Fibroblast of skin of left quadriceps (primary cell): ENCODE measurements around the gene SLC44A4.
"Not testable (repeated sequence)": the region's sequence is repeated elsewhere in the genome, so short reads cannot be mapped to it uniquely, and the experiment has no call there.

Experiments used
- DNase-seq, 2 experiments: peaks; one replicate each; pipeline ENCODE4 v3.0.0-alpha.2; 2013; ENCODE audit warnings: low read depth in 2 of 2

SLC44A4 gene

DNA sequence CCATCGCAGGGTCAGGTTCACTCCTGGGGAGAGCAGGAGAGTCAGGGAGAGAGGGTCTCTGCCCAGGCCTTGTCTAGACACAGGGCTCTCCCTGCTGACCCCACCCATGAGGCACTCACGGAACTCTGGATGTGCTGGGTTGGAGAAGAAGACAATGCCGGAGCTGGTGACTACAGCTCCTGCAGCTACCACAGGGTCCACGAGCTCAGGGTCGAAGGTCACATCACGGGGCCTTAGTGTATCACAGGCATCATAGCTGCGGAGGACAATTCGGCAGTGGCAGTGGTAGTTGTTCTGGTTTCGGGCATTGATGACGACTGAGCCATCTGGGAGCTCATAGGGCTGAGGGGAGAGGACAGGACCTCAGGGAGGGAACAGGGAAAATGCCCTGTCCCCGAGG lies 18.9 kb downstream of the SLC44A4 start:
- no peak for DNase-seq

DNA sequence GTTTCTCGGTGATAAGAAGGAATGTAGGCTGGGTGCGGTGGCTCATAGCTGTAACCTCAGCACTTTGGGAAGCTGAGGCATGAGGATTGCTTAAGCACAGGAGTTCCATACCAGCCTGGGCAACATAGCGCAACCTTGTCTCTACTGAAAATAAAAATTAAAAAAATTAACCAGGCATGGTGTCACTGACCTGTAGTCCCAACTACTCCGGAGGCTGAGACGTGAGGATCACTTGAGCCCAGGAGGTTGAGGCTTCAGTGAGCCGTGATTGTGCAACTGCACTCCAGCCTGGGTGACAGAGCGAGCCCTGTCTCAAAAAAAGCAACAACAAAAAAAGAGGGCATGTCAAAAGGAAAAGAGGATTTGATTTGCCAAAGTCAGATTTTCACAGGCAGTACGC lies 20.1 kb downstream of the SLC44A4 start:
- no peak for DNase-seq

DNA sequence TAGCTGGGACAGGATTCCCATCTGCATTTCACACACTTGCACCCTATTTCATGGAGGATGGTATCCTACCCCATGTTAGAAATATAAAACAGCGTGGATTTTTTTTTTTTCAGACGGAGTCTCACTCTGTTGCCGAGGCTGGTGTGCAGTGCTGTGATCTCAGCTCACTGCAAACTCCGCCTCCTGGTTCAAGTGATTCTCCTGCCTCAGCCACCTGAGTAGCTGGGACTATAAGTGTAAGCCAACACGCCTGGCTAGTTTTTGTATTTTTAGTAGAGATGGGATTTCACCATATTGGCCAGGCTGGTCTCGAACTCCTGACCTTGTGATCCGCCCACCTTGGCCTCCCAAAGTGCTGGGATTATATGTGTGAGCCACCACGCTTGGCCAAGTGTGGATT lies 21.0 kb downstream of the SLC44A4 start:
- DNase-seq: not testable (repeated sequence)

DNA sequence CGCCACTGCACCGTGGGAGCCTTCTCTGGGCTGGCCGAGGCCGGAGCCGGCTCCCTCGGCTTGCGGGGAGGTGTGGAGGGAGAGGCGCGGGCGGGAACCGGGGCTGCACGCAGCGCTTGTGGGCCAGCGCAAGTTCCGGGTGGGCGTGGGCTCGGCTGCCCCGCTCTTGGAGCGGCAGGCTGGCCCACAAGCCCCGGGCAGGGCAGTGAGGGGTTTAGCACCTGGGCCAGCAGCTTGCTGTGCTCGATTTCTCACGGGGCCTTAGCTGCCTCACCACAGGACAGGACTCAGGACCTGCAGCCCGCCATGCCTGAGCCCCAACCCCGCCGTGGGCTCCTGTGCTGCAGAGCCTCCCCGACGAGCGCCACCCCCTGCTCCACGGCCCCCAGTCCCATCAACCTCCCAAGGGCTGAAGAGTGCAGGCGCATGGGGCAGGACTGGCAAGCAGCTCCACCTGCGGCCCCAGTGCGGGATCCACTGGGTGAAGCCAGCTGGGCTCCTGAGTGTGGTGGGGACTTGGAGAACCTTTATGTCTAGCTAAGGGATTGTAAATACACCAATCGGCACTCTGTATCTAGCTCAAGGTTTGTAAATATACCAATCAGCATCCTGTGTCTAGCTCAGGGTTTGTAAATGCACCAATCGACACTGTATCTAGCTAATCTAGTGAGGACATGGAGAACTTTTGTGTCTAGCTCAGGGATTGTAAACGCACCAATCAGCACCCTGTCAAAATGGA lies 26.6 kb downstream of the SLC44A4 start:
- not testable (repeated sequence) for DNase-seq

DNA sequence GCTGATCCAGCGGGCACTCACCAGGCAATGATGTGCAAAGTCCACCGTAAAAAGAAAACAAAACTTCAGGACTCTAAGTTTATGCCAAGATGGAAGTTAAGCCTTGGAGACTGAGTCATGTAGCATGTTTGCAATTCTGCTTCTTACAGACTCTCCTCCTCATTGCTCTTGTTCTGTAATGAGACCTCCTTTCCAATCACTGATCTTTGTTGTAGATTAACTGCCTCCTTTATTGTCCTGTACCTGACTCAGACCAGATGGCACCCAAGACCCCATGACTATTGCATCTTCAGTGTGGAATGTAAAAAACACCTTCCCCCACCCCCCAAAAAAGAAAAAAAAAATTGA lies 27.3 kb downstream of the SLC44A4 start:
- no peak for DNase-seq

DNA sequence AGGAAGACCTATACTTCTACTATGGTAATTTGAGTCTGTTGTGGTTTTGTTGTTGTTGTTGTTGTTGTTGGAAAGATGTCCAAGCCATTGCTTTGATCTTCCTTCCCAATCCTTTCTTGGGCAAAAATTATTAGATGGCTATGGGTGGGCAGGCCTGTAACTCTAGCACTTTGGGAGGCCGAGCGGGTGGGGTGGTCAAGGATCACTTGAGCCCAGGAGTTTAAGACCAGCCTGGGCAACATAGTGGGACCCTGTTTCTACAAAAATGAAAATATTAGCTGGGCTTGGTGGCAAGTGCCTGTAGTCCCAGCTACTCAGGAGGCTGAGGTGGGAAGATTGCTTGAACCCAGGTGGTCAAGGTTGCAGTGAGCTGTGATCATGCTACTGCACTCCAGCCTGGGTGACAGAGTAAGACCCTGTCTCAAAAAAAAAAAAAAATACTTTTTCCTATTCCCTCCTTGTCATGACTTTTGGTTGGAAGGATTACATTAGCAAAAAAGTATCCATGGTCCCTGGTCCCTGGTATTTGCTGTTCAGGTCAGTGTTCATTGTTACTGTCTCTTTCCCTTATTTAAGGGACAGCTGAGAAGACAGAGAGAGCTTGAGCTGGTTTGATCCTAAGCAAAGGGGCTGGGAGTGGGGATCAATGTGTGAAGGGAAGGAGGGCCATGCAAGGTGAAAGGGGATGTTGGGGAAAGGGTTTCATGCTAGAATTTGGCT lies 27.9 kb downstream of the SLC44A4 start:
- DNase-seq: no peak

DNA sequence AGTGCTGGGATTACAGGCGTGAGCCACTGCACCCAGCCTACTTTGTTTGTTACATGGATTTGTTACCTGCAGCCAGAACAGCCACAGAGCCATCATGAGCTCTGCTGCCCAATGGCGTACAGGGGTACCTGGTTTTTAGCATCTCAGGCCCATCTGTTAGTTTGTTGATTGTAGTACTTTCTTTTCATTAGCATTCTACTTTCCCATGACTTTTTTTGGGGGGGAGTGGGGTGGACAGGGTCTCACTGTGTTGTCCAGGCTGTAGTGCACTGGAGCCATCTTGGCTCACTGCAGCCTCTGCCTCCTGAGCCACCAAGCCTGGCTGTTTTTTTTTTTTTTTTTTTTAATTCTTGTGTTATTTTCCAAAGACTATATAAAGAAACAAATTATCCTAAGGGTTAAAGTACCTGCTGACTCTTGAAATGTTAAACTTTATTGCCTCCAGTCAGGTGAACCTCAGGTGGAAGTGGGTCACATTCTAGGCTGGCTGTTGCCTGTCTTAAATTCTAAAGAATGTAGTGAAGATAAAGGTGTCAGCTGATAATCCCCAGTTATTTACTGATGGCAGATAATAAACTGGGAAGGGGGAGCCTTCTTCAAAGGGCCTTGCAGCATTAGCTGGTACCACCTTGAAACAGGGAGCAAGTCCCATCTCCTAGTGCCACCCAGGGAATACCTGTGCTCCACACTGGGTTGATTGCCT lies 31.4 kb downstream of the SLC44A4 start:
- no peak for DNase-seq

DNA sequence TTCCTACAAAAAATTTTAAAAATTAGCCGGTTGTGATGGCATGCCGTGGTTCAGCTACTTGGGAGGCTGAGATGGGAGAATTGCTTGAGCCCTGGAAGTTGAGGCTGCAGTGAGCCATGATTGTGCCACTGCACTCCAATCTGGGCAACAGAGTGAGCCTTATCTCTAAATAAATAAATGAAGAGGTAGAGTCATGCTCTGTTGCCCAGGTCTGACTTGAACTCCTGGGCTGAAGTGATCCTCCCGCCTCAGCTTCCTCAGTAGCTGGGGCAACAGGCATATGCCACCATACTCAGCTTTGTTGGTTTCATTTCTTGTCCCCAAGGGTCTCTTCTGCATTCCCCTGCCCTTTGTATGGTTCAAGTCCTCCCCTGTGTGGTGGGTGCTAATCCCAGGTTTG lies 34.3 kb downstream of the SLC44A4 start:
- no peak for DNase-seq

DNA sequence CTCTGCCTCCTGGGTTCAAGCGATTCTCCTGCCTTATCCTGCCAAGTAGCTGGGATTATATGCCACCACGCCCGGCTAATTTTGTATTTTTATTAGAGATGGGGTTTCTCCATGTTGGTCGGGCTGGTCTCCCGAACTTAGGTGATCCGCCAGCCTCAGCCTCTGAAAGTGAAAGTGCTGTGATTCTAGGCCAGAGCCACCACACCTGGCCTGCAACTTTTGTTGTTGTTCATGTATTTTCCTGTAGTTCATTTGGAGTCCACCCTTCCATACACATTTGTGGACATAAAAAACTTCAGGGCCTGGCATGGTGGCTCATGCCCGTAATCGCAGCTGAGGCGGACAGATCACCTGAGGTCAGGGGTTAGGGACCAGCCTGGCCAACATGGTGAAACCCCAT lies 36.7 kb downstream of the SLC44A4 start:
- DNase-seq: no peak

DNA sequence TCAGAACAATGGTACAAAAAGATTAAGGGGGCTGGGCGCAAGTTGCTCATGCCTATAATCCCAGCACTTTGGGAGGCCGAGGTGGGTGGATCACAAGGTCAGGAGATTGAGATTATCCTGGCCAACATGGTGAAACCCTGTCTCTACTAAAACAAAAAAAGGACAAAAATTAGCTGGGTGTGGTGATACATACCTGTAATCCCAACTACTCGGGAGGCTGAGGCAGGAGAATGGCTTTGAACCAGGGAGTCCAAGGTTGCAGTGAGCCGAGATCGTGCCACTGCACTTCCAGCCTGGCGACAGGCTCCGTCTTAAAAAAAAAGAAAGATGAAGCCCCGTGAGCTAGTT lies 39.0 kb downstream of the SLC44A4 start:
- DNase-seq: not testable (repeated sequence)

DNA sequence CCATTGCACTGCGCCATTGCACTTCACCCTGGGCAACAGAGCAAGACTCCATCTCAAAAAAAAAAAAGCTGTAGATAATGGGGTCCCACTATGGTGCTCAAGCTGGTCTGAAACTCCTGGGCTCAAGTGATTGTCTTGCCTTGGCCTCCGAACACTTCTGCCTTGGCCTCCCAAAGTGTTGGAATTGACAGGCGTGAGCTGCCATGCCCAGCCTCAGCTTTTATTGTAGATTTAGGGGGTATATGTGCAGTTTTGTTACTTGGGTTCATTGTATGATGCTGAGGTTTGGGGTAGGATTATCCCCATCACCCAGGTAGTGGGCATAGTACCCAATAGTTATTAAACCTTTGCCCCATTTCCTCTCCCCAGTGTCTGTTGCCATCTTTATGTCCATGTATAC lies 39.8 kb downstream of the SLC44A4 start:
- no peak for DNase-seq

DNA sequence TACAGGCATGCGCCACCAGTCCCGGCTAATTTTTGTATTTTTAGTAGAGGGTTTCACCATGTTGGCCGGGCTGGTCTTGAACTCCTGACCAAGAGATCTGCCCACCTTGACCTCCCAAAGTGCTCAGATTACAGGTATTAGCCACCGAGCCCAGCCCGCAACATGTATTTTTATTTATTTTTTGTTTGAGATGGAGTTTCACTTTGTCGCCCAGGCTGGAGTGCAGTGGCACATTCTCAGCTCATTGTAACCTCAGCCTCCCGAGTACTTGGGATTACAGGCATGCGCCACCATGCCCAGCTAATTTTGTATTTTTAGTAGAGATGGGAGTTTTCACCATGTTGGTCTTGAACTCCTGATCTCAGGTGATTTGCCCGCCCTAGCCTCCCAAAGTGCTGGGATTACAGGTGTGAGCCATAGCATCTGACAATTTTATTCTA lies 40.7 kb downstream of the SLC44A4 start:
- not testable (repeated sequence) for DNase-seq

DNA sequence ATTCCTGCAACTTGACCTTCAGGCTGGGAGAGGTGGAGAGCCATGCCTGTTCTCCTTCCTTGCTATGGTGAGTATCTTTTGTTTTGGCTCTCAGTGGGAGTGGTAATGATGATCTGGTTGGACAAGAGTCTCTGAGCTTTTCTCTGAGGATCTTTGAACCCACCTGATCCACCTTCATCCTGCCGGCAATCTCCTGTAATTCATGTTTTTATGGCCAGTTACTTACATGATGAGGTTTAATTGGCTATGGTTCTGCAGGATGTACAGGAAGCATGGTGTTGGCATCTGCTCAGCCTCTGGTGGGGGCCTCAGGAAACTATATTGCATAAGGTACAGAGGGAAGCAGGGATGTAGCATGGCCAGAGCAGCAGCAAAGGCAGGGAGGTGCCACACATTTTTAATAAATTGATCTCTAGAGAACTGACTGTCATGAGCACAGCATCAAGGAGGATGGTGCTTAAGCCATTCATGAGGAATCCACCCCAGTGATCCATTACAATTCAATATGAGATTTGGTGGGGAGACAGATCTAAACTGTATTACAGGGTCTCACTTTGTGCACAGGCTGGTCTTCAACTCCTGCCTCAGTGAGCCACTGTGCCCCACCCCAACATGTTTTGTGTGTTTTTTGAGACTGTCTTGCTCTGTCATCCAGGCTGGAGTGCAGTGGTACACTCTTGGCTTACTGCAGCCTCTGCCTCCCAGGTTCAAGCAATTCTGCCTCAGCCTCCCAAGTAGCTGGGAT lies 41.3 kb downstream of the SLC44A4 start:
- DNase-seq: no peak

DNA sequence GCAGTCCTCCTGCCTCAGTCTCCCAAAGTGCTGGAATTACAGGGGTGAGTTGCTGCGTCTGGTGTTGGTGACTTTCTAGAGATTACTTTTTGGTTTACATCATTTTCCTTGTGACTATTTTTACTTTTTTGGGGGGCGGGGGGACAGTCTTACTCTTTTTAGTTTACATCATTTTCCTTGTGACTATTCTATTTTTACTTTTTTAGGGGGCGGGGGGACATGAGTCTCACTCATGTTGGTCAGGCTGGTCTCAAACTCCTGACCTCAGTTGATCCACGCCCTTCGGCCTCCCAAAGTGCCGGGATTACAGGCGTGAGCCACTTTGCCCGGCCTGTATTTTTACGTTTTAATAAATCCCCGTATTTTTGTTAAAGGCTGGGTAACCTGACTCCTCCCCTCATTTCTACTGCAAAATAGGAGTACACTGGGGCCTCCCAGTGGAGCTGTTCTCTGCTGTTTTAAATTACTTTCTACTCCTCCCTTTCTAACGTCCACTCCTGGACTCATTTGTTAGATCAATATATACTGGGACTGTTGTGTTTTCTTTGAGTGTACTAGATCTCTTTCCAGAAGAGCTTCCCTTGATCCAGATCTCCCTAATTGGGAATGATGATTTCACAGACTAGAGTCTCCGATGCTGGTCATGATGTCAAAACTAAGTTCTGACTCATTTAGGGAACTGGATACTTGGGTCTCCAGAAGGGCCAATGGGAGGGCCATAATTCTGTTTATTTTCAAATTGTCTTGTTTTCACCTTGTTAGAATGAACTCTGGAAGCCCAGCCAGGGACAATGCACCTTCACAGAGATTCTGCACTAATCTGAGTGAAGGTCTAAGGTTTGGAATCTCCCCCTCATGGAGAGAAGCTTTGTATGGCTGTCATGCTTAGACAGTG lies 42.1 kb downstream of the SLC44A4 start:
- DNase-seq: no peak

DNA sequence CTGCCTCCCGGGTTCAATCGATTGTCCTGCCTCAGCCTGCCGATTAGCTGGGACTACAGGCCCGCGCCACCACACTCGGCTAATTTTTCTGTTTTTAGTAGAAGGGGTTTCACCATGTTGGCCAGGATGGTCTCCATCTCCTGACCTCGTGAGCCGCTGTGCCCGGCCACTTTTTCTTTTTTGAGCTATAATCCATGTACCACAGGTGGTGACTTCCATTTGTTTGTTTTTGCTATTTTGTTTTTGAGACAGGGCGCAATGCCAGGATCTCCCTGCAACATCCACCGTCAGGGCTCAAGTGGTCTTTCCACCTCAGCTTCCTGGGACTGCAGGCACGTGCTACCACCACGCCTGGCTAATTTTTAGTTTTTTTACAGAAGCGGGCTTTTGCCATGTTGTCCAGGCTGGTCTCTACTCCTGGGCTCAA lies 42.7 kb downstream of the SLC44A4 start:
- DNase-seq: no peak

DNA sequence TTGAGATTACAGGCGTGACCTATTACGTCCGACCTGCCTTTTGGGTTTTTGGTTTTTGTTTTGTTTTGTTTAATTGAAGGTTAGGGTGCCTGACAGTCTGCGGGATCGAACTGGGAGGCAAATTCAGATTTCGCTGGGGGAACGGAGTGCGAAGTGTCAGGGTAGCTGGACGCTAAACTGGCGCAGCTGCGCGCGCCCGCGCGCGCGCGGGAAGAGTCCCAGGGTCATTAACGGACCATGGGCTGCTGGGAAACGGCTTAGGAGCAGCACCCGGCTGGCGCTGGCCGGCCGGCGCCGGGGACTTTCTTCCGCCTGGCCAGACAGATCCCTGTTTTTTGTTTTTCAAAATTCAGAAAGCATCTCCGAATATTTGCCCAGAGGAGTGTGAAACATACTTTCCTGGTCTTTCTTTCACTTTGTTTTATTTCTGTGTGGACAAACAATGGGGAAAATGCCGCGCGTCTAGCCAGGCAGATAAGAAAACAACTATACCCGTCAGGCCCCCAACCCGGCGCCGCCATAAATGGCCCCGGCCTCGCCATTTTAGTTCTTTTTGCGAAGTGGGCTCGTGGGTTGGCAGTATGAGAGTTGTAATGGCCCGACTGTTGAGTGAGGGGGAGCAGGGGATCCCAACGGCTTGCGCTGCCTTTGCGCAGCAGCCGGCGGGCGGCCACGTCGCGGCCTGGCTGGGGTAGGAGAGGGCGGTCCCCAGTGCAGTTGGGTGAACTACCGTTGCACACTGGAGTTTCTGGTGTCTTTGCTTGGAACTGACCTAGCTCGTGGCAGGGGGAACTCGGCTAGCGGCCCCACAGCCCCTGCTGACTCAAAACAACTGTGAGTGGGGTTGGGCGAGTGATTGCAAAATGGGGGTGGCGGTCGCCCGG lies 44.2 kb downstream of the SLC44A4 start:
- peak; percentile 52 to 56 for DNase-seq

DNA sequence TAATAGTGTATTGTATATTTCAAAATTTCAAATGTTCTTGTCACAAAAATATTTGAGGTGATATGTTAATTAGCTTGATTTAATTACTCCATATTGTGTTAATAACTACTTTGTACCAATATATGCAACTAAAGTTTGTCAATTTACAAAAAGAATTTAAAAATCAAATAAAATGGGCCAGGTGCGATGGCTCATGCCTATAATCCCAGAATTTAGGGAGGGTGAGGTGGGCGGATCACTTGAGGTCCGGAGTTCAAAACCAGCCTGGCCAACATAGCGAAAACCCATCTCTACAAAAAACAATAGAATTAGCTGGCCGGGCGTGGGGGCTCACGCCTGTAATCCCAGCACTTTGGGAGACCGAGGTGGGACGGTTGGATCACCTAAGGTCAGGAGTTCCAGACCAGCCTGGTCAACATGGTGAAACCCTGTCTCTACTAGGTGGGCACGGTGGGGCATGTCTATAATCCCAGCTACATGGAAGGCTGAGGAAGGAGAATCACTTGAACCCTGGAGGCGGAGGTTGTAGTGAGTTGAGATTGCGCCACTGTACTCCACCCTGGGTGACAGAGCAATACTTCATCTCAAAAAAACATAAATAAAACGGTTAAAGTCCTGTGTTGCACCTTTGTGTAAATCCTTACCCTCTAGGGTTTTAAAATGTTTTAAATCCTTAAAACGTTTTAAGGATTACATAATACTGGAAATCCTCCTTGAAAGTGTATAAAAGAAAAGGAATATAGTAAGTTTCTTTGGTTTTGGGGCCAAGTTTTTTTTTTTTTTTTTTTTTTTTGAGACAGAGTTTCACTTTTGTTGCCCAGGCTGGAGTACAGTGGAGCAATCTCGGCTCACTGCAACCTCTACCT lies 47.2 kb downstream of the SLC44A4 start:
- no peak for DNase-seq

DNA sequence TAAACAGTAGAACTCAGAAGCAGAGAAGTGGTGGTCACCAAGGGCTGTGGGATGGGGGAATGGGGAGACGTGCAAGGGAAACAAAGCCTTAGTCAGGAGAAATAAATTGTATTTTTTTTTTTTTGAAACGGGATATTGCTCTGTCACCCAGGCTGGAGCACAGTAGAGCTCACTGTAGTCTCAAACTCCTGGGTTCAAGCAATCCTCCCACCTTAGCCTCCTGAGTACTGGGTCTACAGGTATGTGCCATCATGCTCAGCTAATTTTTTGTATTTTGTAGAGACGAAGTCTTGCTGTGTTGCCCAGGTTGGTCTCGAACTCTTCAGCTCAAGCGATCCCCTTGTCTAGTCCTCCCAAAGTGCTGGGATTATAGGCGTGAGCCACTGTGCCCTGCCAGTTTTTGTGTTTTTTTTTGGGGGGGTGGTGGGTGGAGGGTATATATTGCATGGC lies 47.9 kb downstream of the SLC44A4 start:
- no peak for DNase-seq

DNA sequence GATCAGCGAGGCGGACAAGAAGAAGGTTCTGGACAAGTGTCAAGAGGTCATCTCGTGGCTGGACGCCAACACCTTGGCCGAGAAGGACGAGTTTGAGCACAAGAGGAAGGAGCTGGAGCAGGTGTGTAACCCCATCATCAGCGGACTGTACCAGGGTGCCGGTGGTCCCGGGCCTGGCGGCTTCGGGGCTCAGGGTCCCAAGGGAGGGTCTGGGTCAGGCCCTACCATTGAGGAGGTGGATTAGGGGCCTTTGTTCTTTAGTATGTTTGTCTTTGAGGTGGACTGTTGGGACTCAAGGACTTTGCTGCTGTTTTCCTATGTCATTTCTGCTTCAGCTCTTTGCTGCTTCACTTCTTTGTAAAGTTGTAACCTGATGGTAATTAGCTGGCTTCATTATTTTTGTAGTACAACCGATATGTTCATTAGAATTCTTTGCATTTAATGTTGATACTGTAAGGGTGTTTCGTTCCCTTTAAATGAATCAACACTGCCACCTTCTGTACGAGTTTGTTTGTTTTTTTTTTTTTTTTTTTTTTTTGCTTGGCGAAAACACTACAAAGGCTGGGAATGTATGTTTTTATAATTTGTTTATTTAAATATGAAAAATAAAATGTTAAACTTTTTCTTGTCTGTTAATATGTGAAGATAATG lies 49.0 kb downstream of the SLC44A4 start:
- DNase-seq: peak in 1 of 2 experiments; percentile 32
